ENCODE data around the gene CLIP4.

CLIP4 gene

GRCh38 chr2:29134933-29135332 is 19.7 kb downstream of the CLIP4 start:
- DNase-seq (ENCODE audit: low read depth): no peak

- no peak for DNase-seq (ENCODE audit: low read depth)
These were observed 23.9 kb downstream of the CLIP4 start for GRCh38 chr2:29139152-29139551.

GRCh38 chr2:29139731-29140130 is 24.5 kb downstream of the CLIP4 start:
- DNase-seq (ENCODE audit: low read depth): no peak

GRCh38 chr2:29143657-29144056 is 28.4 kb downstream of the CLIP4 start:
- no peak for DNase-seq (ENCODE audit: low read depth)

GRCh38 chr2:29146197-29146596 is 31.0 kb downstream of the CLIP4 start:
- no peak for DNase-seq (ENCODE audit: low read depth)

GRCh38 chr2:29147963-29148362 is 32.7 kb downstream of the CLIP4 start:
- DNase-seq (ENCODE audit: low read depth): no peak

GRCh38 chr2:29154610-29155009 is 39.4 kb downstream of the CLIP4 start:
- no peak for DNase-seq (ENCODE audit: low read depth)

GRCh38 chr2:29155578-29155977 is 40.4 kb downstream of the CLIP4 start:
- no peak for DNase-seq (ENCODE audit: low read depth)

GRCh38 chr2:29157131-29157530 is 41.9 kb downstream of the CLIP4 start:
- DNase-seq (ENCODE audit: low read depth): no peak

- DNase-seq (ENCODE audit: low read depth): no peak
These were observed 43.9 kb downstream of the CLIP4 start for GRCh38 chr2:29159125-29159524.

GRCh38 chr2:29160184-29160583 is 45.0 kb downstream of the CLIP4 start:
- DNase-seq (ENCODE audit: low read depth): no peak

GRCh38 chr2:29162204-29162928 is 47.2 kb downstream of the CLIP4 start:
- DNase-seq (ENCODE audit: low read depth): no peak

- no peak for DNase-seq (ENCODE audit: low read depth)
These were observed 49.1 kb downstream of the CLIP4 start for GRCh38 chr2:29164091-29164846.

GRCh38 chr2:29165362-29166241 is 50.4 kb downstream of the CLIP4 start:
- no peak for DNase-seq (ENCODE audit: low read depth)

- DNase-seq (ENCODE audit: low read depth): no peak
These were observed 51.2 kb downstream of the CLIP4 start for GRCh38 chr2:29166242-29167039.

GRCh38 chr2:29174937-29175336 is 59.7 kb downstream of the CLIP4 start:
- no peak for DNase-seq (ENCODE audit: low read depth)

GRCh38 chr2:29175338-29175737 is 60.1 kb downstream of the CLIP4 start:
- DNase-seq (ENCODE audit: low read depth): no peak

GRCh38 chr2:29182334-29182733 is 67.1 kb downstream of the CLIP4 start:
- DNase-seq (ENCODE audit: low read depth): no peak

GRCh38 chr2:29182920-29183319 is 67.7 kb downstream of the CLIP4 start:
- no peak for DNase-seq (ENCODE audit: low read depth)

GRCh38 chr2:29184531-29184930 is 69.3 kb downstream of the CLIP4 start:
- DNase-seq (ENCODE audit: low read depth): no peak

GRCh38 chr2:29186817-29187216 is 71.6 kb downstream of the CLIP4 start:
- DNase-seq (ENCODE audit: low read depth): no peak

- DNase-seq (ENCODE audit: low read depth): no peak
These were observed 72.7 kb downstream of the CLIP4 start for GRCh38 chr2:29187926-29188325.
